Neuronal stem cell (in vitro differentiated cells): Measurements from ENCODE around the gene TOX2.

Experiments
- DNase-seq: peaks from one replicate; pipeline ENCODE4 v3.0.0-alpha.2; 2013; ENCODE audit warnings: low spot score
- H2AFZ ChIP-seq: one replicate; pipeline ENCODE4 v1.6.1; 2013; ENCODE audit warnings: mild to moderate bottlenecking, low read length, inconsistent platforms
- H2AK5ac ChIP-seq: 2 replicates; pipeline ENCODE4 v1.6.1; 2013; ENCODE audit warnings: low read depth, mild to moderate bottlenecking, inconsistent platforms, low read length, moderate library complexity, mixed read lengths
- H2BK120ac ChIP-seq: 2 replicates; pipeline ENCODE4 v1.6.1; 2013; ENCODE audit warnings: low read depth, mild to moderate bottlenecking, inconsistent platforms, low read length, moderate library complexity, mixed read lengths
- H2BK12ac ChIP-seq: one replicate; pipeline ENCODE4 v1.6.1; 2013; ENCODE audit warnings: low read length, inconsistent platforms
- H2BK15ac ChIP-seq: 2 replicates; pipeline ENCODE4 v1.6.1; 2013; ENCODE audit warnings: mild to moderate bottlenecking, low read length, inconsistent platforms, mixed read lengths
- H2BK5ac ChIP-seq: one replicate; pipeline ENCODE4 v1.6.1; 2013; ENCODE audit warnings: inconsistent platforms, mild to moderate bottlenecking, low read length, moderate library complexity
- H3K14ac ChIP-seq: one replicate; pipeline ENCODE4 v1.6.1; 2013; ENCODE audit warnings: low read length, inconsistent platforms
- H3K18ac ChIP-seq: 2 replicates; pipeline ENCODE4 v1.6.1; 2013; ENCODE audit warnings: low read length, inconsistent platforms
- H3K23ac ChIP-seq: 2 replicates; pipeline ENCODE4 v1.6.1; 2013; ENCODE audit warnings: low read depth, mild to moderate bottlenecking, mixed read lengths, low read length, inconsistent platforms; ENCODE audit not compliant: poor library complexity
- H3K27ac ChIP-seq: replicated peaks from 3 replicates; pipeline ENCODE4 v1.5.1; 2013; ENCODE audit warnings: low read length, inconsistent platforms
- H3K27me3 ChIP-seq, 3 experiments: 2 replicates each; pipeline ENCODE4 v1.6.1; 2013; ENCODE audit warnings: low read length in 3 of 3, mild to moderate bottlenecking in 2 of 3, inconsistent platforms in 1 of 3, low read depth in 1 of 3, mixed read lengths in 1 of 3, moderate library complexity in 1 of 3; ENCODE audit not compliant: control insufficient read depth in 3 of 3, insufficient read depth in 3 of 3
- H3K36me3 ChIP-seq, 2 donors: replicated peaks in 1 of 2; 2 replicates each; pipeline ENCODE4 v1.6.1; 2013; ENCODE audit warnings: low read length in 2 of 2; ENCODE audit not compliant: control insufficient read depth in 2 of 2, insufficient read depth in 2 of 2
- H3K4ac ChIP-seq: 2 replicates; pipeline ENCODE4 v1.6.1; 2013; ENCODE audit warnings: inconsistent platforms, mild to moderate bottlenecking, low read length, moderate library complexity
- H3K4me1 ChIP-seq, 2 donors: 1 replicate in 1 of 2; 2 replicates in 1 of 2; pipeline ENCODE4 v1.6.1; 2013; ENCODE audit warnings: low read length in 2 of 2, low read depth in 1 of 2; ENCODE audit not compliant: control insufficient read depth in 2 of 2, insufficient read depth in 1 of 2
- H3K4me2 ChIP-seq: one replicate; pipeline ENCODE4 v1.6.1; 2013; ENCODE audit warnings: mild to moderate bottlenecking, low read length, inconsistent platforms; ENCODE audit not compliant: insufficient read depth, poor library complexity, severe bottlenecking
- H3K4me3 ChIP-seq, 2 donors: 2 replicates each; pipeline ENCODE4 v1.5.1; 2013; ENCODE audit warnings: low read length in 2 of 2, mild to moderate bottlenecking in 2 of 2, inconsistent platforms in 1 of 2, moderate library complexity in 1 of 2
- H3K79me1 ChIP-seq: one replicate; pipeline ENCODE4 v1.6.1; 2013; ENCODE audit warnings: low read depth, mild to moderate bottlenecking, inconsistent platforms, low read length, moderate library complexity
- H3K9ac ChIP-seq: one replicate; pipeline ENCODE4 v1.6.1; 2013; ENCODE audit warnings: mild to moderate bottlenecking, low read depth, low read length, inconsistent platforms; ENCODE audit not compliant: poor library complexity
- H3K9me3 ChIP-seq, 2 donors: replicated peaks in 1 of 2; 2 replicates each; pipeline versions ENCODE3 to v1.6.1; 2013; ENCODE audit warnings: low read length in 2 of 2, mild to moderate bottlenecking in 2 of 2, inconsistent platforms in 1 of 2, low read depth in 1 of 2, mixed read lengths in 1 of 2, moderate library complexity in 1 of 2; ENCODE audit not compliant: control insufficient read depth in 2 of 2, insufficient read depth in 1 of 2
- H4K8ac ChIP-seq: one replicate; pipeline ENCODE4 v1.6.1; 2013; ENCODE audit warnings: low read depth, mild to moderate bottlenecking, inconsistent platforms, low read length, moderate library complexity
- H4K91ac ChIP-seq: one replicate; pipeline ENCODE4 v1.6.1; 2013; ENCODE audit warnings: low read length, low read depth, mild to moderate bottlenecking, inconsistent platforms; ENCODE audit not compliant: poor library complexity
- WGBS, 2 donors: extraction: QIAGEN DNeasy Blood & Tissue Kit; methylation state at CpG; one replicate each; pipeline ENCODE4 v1.1.7; 2013; ENCODE audit warnings: missing lambda C conversion rate in 2 of 2, mixed read lengths in 1 of 2; ENCODE audit not compliant: insufficient read length in 2 of 2, insufficient replicate concordance in 1 of 2; ENCODE audit errors: extremely low coverage in 2 of 2; 5-methylcytosine and 5-hydroxymethylcytosine counted together

Gene TOX2

DNA sequence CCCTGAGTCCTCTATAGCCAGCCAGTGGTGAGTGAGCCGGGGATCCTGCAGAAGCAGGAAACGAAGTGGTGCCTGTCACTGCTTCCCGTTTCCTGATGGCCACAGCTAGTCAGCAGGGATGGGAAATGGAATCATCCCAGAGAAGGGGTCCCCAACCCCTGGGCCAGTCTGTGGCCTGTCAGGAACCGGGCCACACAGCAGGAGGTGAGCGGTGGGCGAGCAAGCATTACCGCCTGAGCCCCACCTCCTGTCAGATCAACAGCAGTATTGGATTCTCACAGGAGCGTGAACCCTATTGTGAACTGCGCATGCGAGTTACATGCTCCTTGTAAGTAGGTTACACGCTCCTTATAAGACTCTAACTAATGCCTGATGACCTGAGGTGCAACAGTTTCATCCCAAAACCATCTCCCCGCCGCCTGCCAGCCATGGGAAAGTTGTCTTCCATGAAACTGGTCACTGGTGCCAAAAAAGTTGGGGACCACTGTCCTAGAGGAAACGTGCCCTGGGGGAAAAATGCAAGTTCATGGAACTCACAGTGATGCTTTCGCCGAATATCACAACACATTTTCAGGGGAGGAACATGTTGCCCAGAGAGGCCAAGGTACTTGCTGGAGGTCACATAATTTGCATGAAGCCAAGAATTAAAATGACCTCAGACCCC lies 158.5 kb downstream of the TOX2 start:
- Histone ChIP-seq H2BK5ac (no peak overlapping the region), H3K36me3 (no peaks in the 10 kb centered on the region), H3K4me3 (no peak overlapping the region), H3K79me1 (no peaks in the 10 kb centered on the region), H3K18ac (no peak overlapping the region), H3K27me3 (peaks cover 0 to 8% (median 2%) of the 10 kb centered on the region in 3 experiments), H4K8ac (no peak overlapping the region), H3K4me1 (peaks cover 0 to 3% of the 10 kb centered on the region in 2 donors), H2BK120ac (no peak overlapping the region), H2AK5ac (no peak overlapping the region), H3K4me2 (no peak overlapping the region), H3K9me3 (no peaks in the 10 kb centered on the region), H2BK12ac (no peak overlapping the region), H3K23ac (no peak overlapping the region), H3K14ac (no peak overlapping the region), H4K91ac (no peak overlapping the region), H2AFZ (no peak overlapping the region), H3K9ac (no peak overlapping the region), H2BK15ac (no peak overlapping the region), H3K27ac (no peak overlapping the region), H3K4ac (no peak overlapping the region)
- DNase-seq = no peak
- WGBS, 2 donors = no CpG with 5 or more reads among the region's 16 CpGs

GRCh38 chr20:44073675-44074071 lies 159.0 kb downstream of the TOX2 start:
- Histone ChIP-seq H2AFZ (no peak overlapping the region), H3K14ac (no peak overlapping the region), H4K8ac (no peak overlapping the region), H3K27ac (no peak overlapping the region), H3K36me3 (no peaks in the 10 kb centered on the region), H2BK120ac (no peak overlapping the region), H2BK12ac (no peak overlapping the region), H3K9me3 (no peaks in the 10 kb centered on the region), H3K9ac (no peak overlapping the region), H3K4me2 (no peak overlapping the region), H3K4ac (no peak overlapping the region), H2BK5ac (no peak overlapping the region), H4K91ac (no peak overlapping the region), H3K79me1 (no peaks in the 10 kb centered on the region), H3K4me3 (no peak overlapping the region), H3K23ac (no peak overlapping the region), H3K4me1 (peaks cover 0 to 3% of the 10 kb centered on the region in 2 donors), H2AK5ac (no peak overlapping the region), H3K18ac (no peak overlapping the region), H3K27me3 (peaks cover 0 to 8% (median 2%) of the 10 kb centered on the region in 3 experiments), H2BK15ac (no peak overlapping the region)
- WGBS, 2 donors = no CpG with 5 or more reads among the region's 6 CpGs
- DNase-seq = no peak

GRCh38 chr20:44074252-44075151 lies 159.8 kb downstream of the TOX2 start:
- Histone ChIP-seq H2BK15ac (no peak overlapping the region), H3K27me3 (peaks cover 0 to 8% (median 2%) of the 10 kb centered on the region in 3 experiments), H4K91ac (no peak overlapping the region), H2AK5ac (no peak overlapping the region), H2AFZ (no peak overlapping the region), H3K18ac (no peak overlapping the region), H2BK5ac (no peak overlapping the region), H3K14ac (no peak overlapping the region), H3K4me3 (no peak overlapping the region), H3K27ac (no peak overlapping the region), H3K23ac (no peak overlapping the region), H3K79me1 (no peaks in the 10 kb centered on the region), H3K9me3 (no peaks in the 10 kb centered on the region), H3K4ac (no peak overlapping the region), H2BK12ac (no peak overlapping the region), H4K8ac (no peak overlapping the region), H3K9ac (no peak overlapping the region), H3K4me1 (peaks cover 0 to 3% of the 10 kb centered on the region in 2 donors), H3K4me2 (no peak overlapping the region), H3K36me3 (no peaks in the 10 kb centered on the region), H2BK120ac (no peak overlapping the region)
- no peak for DNase-seq
- no CpG with 5 or more reads among the region's 12 CpGs for WGBS, 2 donors
